Endothelial cell of hepatic sinusoid (primary cell): ENCODE data around the gene PHTF1.
"Not testable (repeated sequence)": the region's sequence is repeated elsewhere in the genome, so short reads cannot be mapped to it uniquely, and the experiment has no call there.

Source experiments
- in situ Hi-C: cut with HindIII; loops from 2 replicates; pipeline ENCODE4 v1.10.0; 2017; ENCODE audit warnings: low sequenced_read_pairs

Gene PHTF1

DNA sequence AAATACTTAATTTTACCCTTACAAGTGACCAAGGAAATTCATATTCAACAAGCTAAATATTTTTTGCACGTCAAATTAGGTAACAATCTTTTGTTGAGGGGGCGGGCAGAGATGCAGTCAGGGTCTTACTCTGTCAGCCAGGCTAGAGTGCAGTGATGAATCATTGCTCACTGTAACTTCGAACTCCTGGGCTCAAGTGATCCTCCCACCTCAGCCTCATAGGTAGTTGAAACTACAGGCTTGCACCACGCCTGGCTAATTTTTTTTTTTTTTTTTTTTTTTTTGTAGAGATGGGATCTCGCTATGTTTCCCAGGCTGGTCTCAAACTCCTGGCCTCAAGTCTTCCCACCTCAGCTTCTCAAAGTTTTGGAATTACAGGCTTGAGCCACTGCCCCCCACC is 26.5 kb downstream of the PHTF1 start:
- in situ Hi-C loops, result no loop called here

DNA sequence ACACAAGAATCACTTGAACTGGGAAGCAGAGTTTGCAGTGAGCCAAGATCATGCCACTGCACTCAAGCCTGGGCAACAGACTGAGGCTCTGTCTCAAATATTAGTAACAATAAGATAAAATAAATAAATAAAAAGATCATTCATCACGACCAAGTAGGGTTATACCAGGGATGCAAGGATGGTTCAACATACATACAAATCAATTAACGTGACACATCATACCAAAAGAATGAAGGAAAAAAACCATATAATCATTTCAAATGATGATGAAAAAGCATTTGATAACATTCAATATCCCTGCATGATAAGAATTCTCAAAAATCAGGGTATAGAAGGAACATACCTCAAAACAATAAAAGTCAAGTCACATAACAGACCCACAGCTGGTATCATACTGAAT is 38.3 kb downstream of the PHTF1 start:
- in situ Hi-C loops, result no loop called here

DNA sequence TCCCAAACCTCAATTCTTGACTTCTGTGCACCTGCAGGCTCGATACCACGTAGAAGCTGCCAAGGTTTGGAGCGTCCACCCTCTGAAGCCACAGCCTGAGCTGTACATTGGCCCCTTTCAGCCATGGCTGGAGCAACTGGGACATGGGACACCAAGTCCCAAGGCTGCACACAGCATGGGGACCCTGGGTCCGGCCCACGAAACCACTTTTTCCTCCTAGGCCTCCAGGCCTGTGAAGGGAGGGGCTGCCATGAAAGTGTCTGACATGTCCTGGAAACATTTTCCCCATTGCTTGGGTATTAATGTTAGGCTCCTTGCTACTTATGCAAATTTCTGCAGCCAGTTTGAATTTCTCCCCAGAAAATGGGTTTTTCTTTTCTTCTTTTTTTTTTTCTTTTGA is 40.7 kb downstream of the PHTF1 start:
- in situ Hi-C loops, result not testable (repeated sequence)

DNA sequence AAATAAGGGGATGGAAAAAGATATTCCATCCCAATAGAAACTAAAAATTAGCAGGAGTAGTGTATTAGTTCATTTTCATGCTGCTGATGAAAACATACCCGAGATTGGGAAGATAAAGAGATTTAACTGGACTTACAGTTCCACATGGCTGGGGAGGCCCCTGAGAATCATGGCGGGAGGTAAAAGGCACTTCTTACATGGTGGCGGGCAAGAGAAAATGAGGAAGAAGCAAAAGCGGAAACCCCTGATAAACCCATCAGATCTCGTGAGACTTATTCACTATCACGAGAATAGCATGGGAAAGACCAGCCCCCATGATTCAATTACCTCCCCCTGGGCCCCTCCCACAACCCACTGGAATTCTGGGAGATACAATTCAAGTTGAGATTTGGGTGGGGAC is 41.8 kb downstream of the PHTF1 start:
- in situ Hi-C loops, result not testable (repeated sequence)

DNA sequence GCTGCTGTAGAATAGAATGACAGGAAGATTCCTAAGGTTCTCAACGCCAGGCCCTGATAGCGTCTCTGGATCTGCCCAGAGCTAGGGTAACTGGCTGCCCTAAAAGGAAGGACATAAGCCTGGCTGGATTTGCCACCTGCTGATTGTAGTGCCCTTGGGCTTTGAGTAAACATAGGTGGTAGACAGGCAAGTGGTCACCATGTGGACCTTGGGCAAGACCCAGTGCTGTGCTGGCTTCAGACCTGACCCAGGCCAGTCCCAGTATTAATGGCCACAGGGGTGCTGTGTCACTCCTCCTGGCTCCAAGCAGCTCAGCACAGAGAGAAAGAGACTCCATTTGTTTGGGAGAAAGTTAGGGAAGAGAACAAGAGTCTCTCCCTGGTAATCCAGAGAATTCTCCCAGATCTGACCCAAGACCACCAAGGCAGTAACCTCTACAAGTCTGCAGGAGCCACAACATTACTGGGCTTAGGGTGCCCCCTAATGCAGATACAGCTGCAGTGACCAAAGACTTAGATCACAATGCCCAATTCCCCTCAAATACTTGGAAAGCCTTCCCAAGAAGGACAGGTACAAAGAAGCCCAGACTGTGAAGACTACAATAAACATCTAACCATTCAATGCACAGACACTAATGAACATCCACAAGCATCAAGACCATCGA is 44.5 kb downstream of the PHTF1 start:
- in situ Hi-C loops, result no loop called here

DNA sequence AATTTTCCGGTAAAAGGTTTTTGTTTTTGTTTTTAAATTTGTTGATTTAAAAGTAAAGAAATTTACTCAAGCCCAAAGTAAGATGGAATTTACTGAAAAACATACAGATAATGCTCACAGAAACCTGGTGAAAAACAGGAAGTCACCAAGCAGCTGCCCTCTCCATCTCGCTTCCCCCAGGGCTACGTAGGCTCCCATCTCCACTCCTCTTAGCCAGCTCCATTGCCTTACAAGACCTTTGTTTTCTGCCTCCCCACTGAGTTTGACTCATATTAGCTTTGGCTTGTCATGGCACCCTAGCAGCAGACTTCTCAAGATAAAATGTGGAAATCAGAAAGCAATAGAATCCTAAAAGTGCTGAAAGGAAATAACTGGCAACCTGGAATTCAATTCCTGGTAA is 57.9 kb downstream of the PHTF1 start:
- in situ Hi-C loops, result no loop called here

DNA sequence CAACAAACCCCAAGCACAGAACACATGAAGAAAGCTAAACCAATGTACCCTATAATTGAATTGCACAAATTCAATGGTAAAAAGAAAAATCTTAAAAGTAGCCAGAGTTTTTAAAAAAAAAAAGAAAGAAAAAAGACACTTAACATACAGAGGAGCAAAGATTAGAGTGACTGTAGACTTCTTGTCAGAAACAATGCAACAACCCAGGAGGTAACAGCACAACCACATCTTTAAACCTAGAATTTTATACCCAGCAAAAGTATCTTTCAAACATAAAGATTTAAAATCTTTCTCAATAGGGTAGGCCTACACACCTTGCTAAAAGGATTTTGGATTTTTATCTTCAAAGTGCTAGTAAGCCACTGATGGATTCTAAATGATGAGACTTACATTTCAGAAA is 64.4 kb downstream of the PHTF1 start:
- in situ Hi-C loops, result loop anchor here (25.0 kb wide), 1 partner anchor 908 kb away; no protein-coding TSS in a partner anchor

DNA sequence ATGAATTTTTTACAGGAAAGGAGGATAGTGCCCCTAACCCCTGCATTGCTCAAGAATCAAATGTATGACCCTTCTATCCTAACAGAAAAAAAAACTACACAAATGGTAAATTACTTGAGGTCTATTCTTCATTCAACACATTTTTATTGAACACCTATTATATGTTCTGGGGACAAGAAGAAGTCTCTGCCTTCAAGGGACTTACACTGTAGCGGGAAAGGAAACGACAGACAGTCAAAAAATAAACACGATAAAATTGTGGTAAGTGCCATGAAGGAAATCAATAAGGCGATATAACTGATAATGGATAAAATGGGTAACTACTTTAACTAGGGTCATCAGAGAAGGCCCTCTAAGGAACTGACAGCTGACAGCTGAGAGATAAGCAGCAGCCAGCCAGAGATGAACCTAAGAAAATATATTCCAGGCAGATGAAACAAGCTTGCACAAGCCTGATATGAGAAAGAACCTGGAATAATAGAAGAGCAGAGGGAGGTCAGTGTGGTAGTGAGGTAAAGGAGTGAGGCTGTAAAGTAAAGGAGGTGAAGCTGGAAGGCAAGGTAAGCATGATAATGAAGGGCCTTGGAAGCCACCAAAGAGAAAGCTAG is 66.4 kb downstream of the PHTF1 start:
- in situ Hi-C loops, result loop anchor here (25.0 kb wide), 1 partner anchor 906 kb away; no protein-coding TSS in a partner anchor

DNA sequence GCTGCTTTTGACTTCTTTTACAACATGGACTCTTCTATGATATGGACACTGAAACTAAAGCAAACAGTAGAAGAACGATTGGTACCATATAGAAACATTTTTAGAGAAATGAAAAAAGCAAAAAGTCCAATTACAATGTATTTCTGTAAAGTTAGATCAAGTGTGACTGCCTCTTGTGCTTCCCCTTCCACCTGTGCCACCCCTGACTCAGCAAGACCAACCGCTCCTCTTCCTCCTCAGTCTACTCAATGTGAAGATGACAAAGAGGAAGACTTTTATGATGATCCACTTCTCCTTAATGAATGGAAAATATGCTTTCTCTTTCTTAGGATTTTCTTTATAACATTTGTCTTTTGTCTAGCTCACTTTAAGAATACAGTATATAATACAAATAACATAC is 66.9 kb downstream of the PHTF1 start:
- in situ Hi-C loops, result loop anchor here (25.0 kb wide), 1 partner anchor 905 kb away; no protein-coding TSS in a partner anchor

DNA sequence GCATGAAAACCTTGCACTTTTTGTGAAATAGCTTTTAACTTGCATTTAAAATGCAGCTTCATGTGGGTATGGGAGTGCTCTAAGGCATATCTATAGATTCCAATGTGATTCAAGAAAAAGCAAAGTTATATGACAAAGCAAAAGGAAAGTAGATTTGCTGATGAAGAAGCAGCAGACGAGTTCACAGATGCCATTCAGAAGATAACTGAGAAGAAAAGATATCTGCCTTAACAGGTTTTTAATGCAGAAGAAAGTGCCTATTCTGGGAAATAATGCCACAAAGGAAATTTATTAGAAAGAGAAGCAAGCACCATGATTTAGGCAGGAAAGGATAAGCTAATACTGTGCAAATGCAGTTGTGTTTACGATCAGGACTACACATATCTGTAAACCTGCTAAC is 68.1 kb downstream of the PHTF1 start:
- in situ Hi-C loops, result loop anchor here (25.0 kb wide), 1 partner anchor 904 kb away; no protein-coding TSS in a partner anchor

DNA sequence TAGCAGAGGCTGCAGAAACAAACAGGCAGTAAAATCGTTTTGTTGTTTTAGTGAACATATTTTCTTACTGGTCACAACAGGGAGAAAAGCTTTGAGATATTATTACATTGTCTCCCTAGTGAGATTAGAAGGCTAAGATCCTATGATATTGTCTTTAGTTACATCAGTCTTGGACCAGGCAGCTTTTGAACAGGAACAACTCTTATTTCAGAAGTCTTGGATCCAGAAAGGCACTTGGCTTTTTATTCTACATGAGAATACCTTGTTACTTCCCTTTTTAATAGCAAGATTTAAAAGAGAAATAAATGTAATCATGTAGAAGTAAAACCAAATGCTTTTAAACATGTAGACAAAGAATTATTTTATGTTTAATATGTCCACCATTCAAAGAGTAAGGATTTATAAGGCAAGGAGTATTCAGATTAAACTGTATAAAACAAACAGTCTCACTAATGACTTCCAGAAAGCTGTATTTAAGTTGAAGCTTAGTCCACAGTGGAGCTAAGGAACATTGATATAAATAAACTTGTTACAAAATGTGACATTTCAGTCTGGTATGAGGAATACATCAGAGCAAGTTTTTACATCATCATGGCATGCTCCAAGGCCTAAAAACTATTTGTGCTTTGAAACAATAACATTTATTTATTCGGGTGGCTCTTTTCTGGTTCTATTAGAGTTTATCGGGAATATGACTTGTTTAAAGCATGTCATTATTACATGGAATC is 72.2 kb downstream of the PHTF1 start:
- in situ Hi-C loops, result loop anchor here (25.0 kb wide), 1 partner anchor 900 kb away; no protein-coding TSS in a partner anchor

DNA sequence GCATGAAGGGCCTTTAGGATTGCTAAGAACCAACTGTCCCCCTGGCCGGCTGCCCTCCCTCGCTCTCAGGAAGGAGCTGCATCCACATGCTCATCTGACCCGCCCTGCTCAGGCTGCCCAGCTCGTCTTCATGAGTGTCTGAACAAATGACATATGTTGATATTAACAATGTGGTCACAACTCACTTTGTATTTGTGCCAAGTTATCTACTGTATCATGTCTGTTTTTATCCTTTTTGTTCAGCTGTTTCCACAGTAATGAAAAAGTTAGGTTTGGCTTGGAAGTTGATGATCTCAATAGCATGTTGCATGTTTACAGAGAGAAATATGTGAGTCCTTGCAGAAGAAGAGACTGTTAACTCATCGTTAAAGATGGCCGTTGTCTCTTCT is 75.1 kb downstream of the PHTF1 start:
- in situ Hi-C loops, result loop anchor here (25.0 kb wide), 1 partner anchor 897 kb away; no protein-coding TSS in a partner anchor

DNA sequence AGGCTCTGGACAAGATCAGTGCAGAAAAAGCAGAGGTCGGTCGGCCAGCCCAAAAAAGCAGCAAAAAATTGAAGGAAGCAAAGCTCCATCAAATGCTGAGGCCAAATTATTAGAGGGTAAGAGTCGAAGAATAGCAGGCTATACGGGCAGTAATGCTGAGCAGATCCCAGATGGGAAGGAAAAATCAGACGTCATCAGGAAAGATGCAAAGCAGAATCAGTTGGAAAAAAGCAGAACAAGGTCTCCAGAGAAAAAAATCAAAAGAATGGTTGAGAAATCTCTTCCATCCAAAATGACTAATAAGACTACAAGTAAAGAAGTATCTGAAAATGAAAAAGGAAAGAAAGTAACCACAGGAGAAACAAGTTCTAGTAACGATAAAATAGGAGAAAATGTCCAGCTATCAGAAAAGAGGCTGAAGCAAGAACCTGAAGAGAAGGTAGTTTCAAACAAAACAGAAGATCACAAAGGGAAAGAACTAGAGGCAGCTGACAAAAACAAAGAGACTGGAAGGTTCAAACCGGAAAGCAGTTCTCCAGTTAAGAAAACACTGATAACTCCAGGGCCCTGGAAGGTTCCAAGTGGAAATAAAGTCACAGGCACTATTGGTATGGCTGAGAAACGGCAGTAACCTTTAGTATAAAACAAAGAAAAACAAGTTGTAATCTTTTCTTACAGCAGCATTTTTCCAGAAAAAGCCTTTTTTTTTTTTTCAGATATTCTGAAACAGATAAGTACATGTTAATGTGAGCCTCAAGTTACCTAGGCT is 75.7 kb downstream of the PHTF1 start:
- in situ Hi-C loops, result loop anchor here (25.0 kb wide), 1 partner anchor 896 kb away; no protein-coding TSS in a partner anchor

DNA sequence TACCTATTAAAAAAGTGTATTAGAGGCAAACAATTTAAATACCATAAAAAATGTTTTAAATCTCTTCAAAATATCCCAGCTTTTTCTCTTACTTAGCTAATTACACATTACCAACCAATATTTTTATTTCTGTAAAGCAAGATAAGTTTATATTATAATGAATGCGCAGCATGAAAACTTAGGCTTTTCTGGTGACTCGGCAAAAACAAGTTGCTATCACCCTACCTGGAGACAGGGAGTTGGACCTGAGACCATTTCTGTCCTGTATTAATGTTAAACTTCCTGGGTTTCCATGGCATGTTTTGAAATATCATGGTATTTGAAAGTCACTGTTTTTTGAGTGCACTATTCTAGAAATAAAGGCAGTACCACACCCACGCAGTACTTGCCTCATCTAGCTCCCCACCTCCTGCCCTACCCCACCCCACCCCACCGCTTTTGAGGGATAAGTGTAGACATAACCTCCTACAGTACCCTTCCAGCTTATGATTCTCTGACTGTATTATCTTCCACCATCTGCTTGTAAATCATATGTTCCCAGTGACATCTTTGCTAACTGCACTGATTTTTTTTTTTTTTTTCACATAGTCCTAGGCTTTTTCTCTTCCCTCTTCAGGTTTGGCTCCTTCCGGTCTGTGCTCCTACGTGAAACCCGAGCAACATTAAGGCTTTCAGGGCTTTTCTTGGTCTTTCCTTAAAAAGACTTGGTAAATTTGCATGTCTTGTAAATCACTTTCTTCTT is 77.5 kb downstream of the PHTF1 start:
- in situ Hi-C loops, result loop anchor here (25.0 kb wide), 1 partner anchor 894 kb away; no protein-coding TSS in a partner anchor

DNA sequence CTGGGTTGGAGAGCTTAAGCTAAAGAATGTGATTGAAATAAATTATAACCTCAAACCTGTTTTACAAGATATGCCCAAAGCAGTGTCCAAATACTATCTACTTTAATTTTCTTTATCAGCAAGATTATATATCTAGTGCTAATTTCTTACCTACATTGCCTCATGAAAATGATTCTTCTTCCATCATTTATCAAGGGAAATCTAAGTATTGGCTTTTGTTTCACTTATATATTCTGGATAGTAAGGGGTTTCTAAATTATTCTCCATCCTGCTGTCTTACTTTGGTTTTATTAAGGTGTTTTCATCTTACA is 81.2 kb downstream of the PHTF1 start:
- in situ Hi-C loops, result loop anchor here (25.0 kb wide), 1 partner anchor 891 kb away; no protein-coding TSS in a partner anchor

DNA sequence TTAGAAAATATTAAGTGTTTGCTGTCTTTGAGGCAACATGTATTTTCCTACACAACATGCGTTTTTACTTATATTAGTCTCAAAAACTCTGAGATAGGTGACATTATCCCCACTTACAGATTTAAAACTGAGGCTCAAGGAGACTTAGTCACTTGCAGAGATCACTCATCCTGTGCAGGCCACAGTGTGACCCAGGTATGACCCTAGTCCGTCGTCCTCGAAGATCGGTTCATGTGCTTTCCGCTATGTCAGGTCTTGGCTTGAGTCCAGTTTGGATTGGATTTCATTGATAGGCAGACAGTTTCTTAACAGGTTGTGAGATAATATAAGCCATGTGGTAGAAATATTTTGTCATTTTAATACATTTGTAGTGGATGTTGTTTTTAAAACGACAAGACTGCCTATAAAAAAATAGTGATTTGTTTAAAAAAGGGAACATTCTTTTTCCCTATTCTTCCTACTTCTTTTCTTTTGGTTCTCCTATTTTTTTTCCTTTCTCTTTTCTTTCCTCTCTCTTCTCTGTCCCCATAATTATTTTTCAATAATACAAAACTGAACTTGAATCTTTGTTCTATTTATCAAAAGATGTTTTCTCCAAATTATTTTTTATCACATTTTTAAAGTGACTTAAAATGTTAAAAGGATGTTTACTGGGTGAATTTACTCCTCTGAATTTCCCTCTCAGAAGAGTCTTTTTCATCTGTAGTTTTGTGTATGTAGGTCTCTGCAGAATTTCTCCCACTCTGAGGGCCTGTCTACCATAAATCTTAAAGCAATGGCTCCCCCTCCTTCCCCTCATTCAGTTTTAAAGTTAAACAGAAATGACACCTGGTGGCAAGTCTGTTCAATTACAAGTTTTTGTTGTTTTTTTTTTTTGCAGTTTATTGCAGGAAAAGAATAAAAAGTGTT is 81.8 kb downstream of the PHTF1 start:
- in situ Hi-C loops, result loop anchor here (25.0 kb wide), 1 partner anchor 890 kb away; no protein-coding TSS in a partner anchor

DNA sequence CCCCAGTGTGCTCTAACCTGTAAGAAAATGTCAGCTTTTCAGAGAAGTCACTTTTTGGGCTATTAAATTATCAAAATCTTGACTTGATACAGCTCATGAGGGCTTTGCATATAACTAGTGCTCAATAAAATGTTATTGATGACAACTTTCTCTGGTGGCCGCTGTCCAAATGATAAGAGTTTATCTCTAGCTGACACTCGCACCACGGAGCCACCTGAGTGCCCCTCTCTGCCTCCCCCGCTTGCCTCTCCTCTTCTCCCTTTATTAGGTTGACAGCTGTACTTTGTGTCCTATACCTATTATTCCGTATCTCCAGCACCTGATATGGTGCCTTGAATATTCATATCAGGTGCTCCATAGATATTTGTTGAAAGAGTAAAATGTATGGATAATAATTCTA is 82.8 kb downstream of the PHTF1 start:
- in situ Hi-C loops, result loop anchor here (25.0 kb wide), 1 partner anchor 889 kb away; no protein-coding TSS in a partner anchor

DNA sequence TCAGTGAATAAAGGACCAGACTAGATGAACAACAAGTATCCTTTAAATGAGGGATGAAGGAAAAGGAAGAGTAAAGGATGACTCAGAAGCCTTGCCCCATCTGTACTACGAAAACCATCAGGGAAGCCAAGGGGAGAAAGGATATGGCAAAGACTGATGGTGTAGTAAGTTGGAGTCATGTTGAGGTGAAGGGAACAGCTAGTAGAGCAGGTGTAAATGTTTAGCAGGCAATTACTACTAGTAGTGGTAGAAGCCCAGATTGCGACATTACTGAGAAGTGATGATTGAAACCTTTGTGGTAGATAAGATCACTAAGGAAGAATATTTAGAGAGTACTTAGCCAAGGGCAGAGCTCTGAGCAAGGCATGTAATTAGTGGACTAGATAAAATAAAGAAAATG is 84.0 kb downstream of the PHTF1 start:
- in situ Hi-C loops, result loop anchor here (25.0 kb wide), 1 partner anchor 888 kb away; no protein-coding TSS in a partner anchor

DNA sequence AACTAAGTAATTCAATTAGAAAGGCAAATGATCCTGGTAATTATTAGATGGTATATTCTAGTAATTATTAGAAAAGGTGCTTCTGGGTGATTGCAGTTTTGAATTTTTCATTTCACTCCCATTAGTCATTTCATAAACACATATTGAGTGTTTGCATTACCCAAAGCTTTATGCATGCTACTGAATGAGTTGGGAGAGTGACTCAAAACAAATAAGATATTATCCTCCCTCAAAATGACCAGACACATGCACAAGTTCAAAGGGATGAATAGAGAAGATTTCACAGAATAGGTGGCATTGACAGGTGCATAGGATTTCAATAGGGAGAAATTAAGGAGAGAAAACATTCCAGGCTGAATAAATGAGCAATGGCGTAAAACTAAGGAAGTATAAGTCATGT is 84.7 kb downstream of the PHTF1 start:
- in situ Hi-C loops, result no loop called here
